GM18858 (cell line): ENCODE data around the gene CR1.
"Not testable (repeated sequence)": the region's sequence is repeated elsewhere in the genome, so short reads cannot be mapped to it uniquely, and the experiment has no call there.

Experiments used
- ATAC-seq: cut with Tn5 transposase; IDR thresholded peaks from one replicate; pipeline ENCODE4 v1.9.1; 2021; ENCODE audit not compliant: unreplicated experiment

CR1 gene

GRCh38 chr1:207639362-207639761 lies 143.4 kb downstream of the CR1 start:
- not testable (repeated sequence) for ATAC-seq

DNA sequence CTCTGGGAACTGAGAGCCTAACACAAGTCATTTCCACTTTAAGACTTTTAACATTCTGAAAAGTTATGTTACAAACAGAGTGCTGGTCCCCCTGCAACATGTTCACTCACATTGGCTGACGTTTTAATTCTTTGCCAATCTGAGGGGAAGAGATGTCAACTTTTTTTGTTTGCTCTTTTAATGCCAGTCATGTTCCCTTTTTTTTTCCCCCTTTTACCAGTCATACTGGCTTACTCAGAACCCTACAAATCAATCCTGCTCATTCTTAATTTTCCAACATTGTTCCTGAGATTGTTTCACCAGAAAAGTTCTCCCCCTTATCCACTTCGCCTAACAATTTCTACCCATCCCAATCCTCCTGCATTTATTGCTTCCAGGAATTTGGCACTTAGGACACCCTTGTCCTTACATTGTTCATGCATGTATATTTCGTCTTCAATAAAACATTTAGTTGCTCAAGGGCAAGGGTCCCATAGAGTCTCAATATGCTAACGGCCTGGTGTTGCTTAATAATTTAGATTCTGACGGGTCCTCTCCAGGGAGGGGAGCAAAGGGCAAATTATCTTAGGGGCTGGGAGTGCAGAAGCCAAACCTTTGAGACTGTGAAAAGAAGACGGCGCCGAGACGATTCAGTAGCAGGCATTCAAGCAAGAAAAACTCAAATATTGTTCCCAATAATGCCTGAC lies 148.4 kb downstream of the CR1 start:
- no peak for ATAC-seq

DNA sequence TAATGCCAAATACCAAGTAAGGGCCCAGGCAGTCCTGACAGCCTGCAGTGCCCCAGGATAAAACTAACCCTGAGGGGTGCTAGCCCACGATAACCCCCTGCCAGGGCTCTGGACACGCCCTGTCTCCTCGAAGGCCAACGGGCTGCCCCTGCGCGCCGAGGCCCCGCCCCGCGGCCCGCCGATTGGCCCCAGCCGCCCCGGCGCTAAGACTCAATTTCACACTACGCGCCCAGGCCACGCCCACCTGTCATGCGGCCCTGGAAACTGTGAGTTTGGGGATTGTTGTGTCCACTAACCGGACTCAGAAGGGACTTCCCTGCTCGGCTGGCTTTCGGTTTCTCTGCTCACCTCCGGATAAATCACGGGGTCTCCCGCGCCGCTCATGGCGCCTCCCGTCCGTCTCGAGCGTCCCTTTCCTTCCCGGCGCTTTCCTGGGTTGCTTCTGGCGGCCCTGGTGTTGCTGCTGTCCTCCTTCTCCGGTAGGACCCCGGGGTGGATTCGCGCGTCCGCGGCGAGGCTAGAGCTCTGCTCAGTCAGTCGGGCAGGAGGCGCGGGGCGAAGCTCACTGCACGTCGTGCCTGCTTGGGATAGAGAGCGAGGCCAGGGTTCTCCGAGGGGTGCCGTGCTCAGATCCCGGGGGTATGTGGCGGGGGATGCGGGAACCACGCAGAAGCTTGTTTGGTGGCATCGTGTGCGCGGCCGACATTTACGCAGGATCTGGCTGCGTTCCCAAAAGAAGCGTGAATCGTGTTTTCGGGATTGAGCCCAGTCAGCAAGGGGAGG lies 149.1 kb downstream of the CR1 start, which contains the start of gene CR1L:
CR1L (plus strand) TSS at position 282 of the 783 bp plus-strand sequence; CDS start at position 383, 101 bp downstream.
- ATAC-seq: no peak

GRCh38 chr1:207645635-207646081 lies 149.7 kb downstream of the CR1 start:
- no peak for ATAC-seq

DNA sequence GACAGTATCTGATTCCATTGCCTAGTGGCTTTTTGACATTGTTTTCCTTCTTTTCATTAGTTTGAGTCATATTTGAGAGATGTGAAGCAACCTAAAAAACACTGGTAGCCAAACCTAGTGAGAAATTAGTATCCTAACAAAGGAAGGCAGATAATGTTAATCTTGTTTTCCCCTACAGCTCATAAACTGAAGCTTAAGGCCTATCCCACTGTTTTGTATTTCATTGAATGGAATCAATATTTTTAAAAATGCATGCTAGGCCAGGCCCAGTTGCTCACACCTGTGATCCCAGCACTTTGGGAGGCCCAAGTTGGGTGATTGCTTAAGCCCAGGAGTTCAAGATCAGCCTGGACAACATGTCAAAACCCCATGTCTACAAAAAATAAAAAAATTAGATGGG lies 150.2 kb downstream of the CR1 start:
- no peak for ATAC-seq

DNA sequence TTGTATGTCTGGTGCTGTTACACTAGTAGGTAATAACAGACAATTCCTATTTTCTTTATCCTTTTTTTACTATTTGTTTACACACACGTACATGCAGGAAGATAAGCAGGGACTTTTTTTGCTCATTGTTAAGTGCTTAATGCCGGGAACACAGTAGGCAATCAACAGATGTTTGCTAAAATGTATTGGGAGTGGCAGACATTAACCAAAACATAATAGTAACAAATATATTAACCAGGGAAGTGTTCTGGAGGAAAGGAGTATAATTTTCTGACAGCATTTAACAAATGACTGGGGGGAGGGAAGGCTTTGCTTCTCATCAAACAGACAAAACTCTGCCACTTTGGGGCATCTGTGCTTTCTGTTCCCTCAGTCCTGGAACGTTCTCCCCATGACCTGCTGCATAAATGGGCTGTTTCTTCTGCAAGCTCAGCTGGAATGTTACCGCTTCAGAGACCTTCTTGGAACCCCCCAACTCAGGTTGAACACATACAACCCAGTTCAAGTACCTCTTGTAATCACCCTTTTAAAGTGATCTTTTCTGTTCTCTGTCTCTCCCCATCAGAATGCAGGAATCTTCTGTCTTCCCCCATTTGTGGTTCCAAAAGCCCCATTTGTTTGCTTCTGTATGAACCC lies 151.1 kb downstream of the CR1 start:
- ATAC-seq: no peak

DNA sequence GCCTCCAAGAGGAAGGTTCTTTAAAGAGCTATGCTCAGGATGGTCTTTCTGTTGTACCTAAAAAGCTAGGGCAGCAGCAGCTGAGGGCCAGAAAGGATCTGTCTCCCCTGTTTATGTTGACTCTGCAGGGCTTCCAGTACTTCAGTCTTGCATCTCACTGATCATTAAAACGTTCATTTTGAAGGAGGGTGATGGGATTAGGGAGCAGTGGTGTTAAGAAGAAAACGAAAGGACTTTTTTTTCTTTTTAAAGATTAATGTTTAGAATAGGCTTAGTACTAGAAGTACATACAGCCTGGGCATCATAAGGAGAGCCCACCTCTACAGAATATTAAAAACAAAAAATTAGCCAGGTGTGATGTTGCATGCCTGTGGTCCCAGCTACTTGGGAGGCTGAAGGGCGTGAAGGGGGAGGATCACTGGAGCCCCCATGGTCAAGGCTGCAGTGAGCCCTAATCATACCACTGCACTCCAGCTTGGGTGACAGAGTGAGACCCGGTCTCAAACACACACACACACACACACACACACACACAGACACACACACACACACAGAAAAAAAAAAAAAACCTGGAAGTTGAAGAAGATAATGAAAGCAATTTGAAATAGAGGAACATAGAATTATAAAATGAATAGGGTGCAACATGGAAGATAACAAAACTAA lies 151.8 kb downstream of the CR1 start:
- ATAC-seq: no peak

DNA sequence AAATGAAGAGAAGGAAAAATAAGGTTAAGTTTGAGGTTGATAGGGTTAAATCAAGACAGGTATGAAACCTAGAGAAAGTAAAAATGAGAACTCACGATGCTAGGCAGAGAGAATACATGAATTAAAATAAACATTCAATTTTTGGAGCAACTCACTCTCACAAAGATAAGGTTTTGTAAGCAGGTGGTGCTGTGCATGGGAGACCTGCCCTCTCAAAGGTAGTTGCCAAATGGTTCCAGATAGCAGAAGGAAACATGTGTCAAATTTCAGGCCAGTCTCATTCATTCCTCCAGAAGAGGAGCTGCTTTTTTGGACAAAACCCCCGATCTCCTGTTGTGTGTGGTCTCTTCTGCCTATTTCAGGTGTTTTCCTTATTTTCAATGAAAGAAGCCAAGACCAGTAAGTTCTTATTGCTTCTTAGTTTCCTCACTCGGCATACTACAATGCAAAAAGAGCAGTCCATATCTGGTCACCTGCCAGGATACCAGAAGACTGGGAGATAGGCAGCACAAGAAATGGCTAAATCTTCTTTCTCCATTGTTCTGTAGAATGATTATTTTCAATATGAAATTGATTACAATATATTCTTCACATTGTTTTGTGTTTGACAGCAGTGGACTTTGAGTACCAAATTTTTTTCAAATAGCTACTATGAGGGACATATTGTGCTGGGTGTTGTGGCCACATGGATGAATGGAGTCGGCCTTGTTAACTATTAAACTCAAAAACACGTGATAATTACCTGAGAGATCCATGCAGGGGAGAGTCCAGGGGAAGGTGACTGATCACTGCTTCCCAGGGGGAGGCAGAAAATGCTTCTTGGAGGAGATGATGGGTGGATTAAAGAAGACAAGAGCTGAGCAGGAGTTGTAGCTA lies 152.6 kb downstream of the CR1 start:
- no peak for ATAC-seq

DNA sequence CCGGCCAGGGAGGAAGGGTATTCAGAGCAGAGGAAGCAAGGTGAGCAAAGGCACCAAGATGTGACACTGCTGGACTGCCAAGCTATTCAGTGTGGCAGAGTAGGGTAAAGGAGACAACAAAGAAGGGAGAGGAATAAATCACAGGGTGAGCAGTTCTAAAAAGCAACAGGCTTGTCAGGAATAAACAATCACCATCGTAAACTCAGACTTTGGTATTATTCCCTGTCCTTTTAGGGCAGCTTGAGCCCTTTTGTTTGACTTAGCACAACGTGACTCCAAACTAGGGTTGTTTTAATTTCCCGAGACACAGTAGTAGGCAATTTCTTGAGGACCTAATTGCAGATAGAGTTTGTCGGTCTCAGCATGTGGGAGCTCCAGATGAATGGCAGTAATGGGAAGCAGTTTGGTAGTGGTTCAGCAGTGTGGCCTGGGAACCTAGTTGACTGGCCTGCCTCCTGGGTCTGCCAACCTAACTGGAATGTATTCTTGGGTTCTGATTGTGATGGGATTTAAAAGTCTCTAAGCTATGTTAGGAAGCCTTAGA lies 153.3 kb downstream of the CR1 start:
- no peak for ATAC-seq

DNA sequence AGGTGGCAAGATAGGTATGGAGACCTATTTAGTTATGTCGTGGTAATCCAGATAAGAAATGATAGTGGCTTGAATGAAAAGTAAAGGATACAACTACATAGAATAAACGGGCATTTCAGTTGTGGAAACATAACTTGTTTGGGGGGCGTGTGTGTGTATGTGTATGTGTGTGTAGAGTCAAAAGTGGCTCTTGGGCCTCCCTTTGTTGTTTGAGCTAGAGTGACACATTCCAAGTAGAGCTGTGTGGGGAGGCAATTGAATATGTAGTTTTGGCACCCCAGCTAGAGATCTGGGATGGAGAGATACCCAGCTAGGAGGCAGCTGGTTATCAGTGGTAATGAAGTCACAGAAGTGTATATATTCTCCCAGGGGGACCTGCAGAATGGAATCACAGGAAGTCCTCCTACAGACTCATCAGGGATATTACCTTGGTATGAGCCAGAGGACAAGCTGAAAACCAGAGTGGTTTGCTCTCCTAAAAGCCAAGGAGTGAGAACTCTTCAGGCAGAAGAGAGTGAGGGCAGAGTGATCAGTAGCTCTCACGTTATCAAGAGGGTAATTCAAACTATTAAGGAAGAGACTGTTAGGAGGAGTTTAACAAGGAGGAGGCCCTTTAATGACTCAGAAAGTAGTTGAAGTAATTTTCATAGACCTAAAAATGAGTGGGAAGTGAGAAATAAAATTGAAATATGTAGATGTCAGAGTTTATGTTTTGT lies 154.1 kb downstream of the CR1 start:
- no peak for ATAC-seq

- no peak for ATAC-seq
Measured at GRCh38 chr1:207651583-207651982, 155.6 kb downstream of the CR1 start.

GRCh38 chr1:207654320-207654719 lies 158.4 kb downstream of the CR1 start:
- no peak for ATAC-seq

DNA sequence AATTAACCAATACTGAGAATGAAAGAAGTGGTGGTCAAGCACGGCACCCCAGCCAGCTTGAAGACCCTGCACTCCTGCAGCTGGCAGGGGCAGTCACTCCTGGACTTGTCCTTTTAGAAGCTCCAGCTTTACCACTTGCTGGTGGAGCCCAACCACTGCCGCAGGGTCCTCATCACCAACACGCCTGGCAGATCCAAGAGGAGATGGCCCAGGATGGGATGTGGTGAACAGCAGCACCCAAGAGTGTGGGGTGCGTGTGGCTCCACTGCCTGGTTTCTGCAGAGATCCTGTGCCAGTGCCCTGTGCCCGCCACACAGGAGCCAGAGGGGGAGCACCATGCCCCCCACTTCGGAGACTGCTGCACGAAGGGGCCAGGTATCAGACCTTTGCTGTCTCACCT lies 162.5 kb downstream of the CR1 start:
- ATAC-seq: no peak

DNA sequence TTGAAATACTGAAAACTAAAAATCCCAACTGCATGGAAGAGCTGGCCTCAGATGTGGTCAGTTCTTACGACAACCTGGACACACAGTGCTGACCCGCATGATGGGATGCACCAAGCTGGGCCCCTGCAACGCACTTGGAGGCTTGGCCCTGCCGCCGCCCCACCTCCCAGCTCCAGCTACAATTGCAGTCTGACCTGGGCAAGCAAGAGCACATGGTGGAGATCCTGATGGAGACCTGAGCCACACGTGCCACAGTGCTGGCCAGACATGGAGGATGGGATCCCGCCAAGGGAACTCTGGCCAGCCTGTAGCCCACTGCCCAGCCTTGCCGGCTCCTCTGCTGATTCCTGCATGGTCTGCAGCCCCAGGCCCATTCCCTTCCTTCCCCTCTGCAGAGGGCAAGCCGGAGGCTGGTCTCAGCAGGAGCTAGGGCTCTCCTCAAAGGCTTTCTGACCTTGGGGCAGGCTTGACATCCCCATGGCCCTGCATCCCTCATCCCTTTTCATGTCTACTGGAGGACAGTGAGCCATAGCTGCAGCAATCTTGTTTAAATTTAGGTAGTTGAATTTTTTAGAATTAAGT lies 163.0 kb downstream of the CR1 start:
- ATAC-seq: no peak

DNA sequence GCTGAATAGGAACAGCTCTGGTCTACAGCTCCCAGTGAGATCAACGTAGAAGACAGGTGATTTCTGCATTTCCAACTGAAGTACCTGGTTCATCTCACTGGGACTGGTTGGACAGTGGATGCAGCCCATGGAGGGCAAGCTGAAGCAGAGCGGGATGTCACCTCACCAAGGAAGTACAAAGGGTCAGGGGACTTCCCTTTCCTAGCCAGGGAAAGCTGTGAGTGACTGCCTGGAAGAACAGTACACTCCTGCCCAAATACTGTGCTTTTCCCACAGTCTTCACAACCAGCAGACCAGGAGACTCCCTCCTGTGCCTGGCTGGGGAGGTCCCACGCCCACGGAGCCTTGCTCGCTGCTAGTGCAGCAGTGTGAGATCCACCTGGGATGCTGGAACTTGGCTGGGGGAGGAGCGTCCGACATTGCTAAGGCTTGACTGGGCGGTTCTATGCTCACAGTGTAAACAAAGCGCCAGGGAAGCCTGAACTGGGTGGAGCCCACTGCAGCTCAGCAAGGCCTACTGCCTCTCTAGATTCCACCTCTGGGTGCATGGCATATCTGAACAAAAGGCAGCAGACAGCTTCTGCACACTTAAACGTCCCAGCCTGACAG lies 163.7 kb downstream of the CR1 start:
- ATAC-seq: no peak

- ATAC-seq: not testable (repeated sequence)
Measured at GRCh38 chr1:207661420-207661819, 165.5 kb downstream of the CR1 start.

GRCh38 chr1:207666342-207666741 lies 170.4 kb downstream of the CR1 start:
- no peak for ATAC-seq

- ATAC-seq: no peak
Measured at GRCh38 chr1:207669528-207670009, 173.6 kb downstream of the CR1 start.
